ENCODE data around the gene ACOX1.

GRCh38 chr17:76026714-76027158 is 47.8 kb upstream of the ACOX1 start:
- TF ChIP-seq CTCF (IDR thresholded peaks at IDR 0.05) (peak in 1 of 6 experiments; percentile 7), POLR2A (IDR thresholded peaks at IDR 0.05) (no peak)
